NB4 (cell line): ENCODE results near the gene GAS6.

Source experiments
- CTCF ChIP-seq: IDR thresholded peaks from one replicate; pipeline ENCODE4 v1.5.1; 2012; ENCODE audit warnings: low read depth, low read length
- MAX ChIP-seq: IDR thresholded peaks from 2 replicates; pipeline ENCODE4 v1.6.1; 2011; ENCODE audit warnings: low read depth, low read length

GRCh38 chr13:113771709-113772331 is 92.1 kb downstream of the GAS6 start:
- no peak for TF ChIP-seq MAX
- TF ChIP-seq CTCF: no peak
